Measurements from ENCODE around the gene DCAF11.

The DCAF11 gene

GRCh38 chr14:24147761-24148428, 33.3 kb downstream of the DCAF11 start:
- H3K4me3 ChIP-seq (ENCODE audit: low read length) = peak overlapping the region; percentile 95
- DNase-seq (ENCODE audit: low read depth) = no peak
- TF ChIP-seq CTCF (conservative IDR thresholded peaks at IDR 0.05; ENCODE audit: low read depth, low read length) = no peak

GRCh38 chr14:24149302-24149969, 34.9 kb downstream of the DCAF11 start:
- no peak overlapping the region for H3K4me3 ChIP-seq (ENCODE audit: low read length)
- no peak for DNase-seq (ENCODE audit: low read depth)
- TF ChIP-seq CTCF (conservative IDR thresholded peaks at IDR 0.05; ENCODE audit: low read depth, low read length) = no peak

GRCh38 chr14:24150061-24150460, 35.5 kb downstream of the DCAF11 start:
- no peak for TF ChIP-seq CTCF (conservative IDR thresholded peaks at IDR 0.05; ENCODE audit: low read depth, low read length)
- no peak for DNase-seq (ENCODE audit: low read depth)
- no peak overlapping the region for H3K4me3 ChIP-seq (ENCODE audit: low read length)

- no peak for DNase-seq (ENCODE audit: low read depth)
- TF ChIP-seq CTCF (conservative IDR thresholded peaks at IDR 0.05; ENCODE audit: low read depth, low read length) = no peak
- H3K4me3 ChIP-seq (ENCODE audit: low read length) = no peak overlapping the region
These were observed 36.0 kb downstream of the DCAF11 start for GRCh38 chr14:24150567-24150966.

GRCh38 chr14:24150993-24151392, 36.4 kb downstream of the DCAF11 start:
- TF ChIP-seq CTCF (conservative IDR thresholded peaks at IDR 0.05; ENCODE audit: low read depth, low read length) = no peak
- H3K4me3 ChIP-seq (ENCODE audit: low read length) = no peak overlapping the region
- no peak for DNase-seq (ENCODE audit: low read depth)

GRCh38 chr14:24151404-24152080, 37.0 kb downstream of the DCAF11 start:
- no peak for TF ChIP-seq CTCF (conservative IDR thresholded peaks at IDR 0.05; ENCODE audit: low read depth, low read length)
- H3K4me3 ChIP-seq (ENCODE audit: low read length) = no peak overlapping the region
- no peak for DNase-seq (ENCODE audit: low read depth)
